Progenitor cell of endocrine pancreas (in vitro differentiated cells): ENCODE measurements around the gene NUAK1. TPM values are rescaled to one million over a fixed set of nuclear protein-coding genes. Genes with fewer than 3 reads are reported as not detected.

ENCODE experiments used
- DNase-seq: peaks from one replicate; pipeline ENCODE4 v3.0.0; 2021; ENCODE audit warnings: low spot score; ENCODE audit not compliant: unreplicated experiment
- H3K27ac Mint-ChIP-seq: 2 replicates; pipeline ENCODE4 v1.8.0; 2021; ENCODE audit warnings: mild to moderate bottlenecking, moderate library complexity, mixed read lengths
- H3K27me3 Mint-ChIP-seq: 2 replicates; pipeline ENCODE4 v1.8.0; 2021; ENCODE audit warnings: mixed read lengths
- H3K36me3 Mint-ChIP-seq: 2 replicates; pipeline ENCODE4 v1.8.0; 2022; ENCODE audit warnings: mixed read lengths; ENCODE audit not compliant: insufficient read depth
- H3K4me1 Mint-ChIP-seq: 2 replicates; pipeline ENCODE4 v1.8.0; 2021; ENCODE audit warnings: low read depth, mixed read lengths
- H3K4me3 Mint-ChIP-seq: 2 replicates; pipeline ENCODE4 v1.8.0; 2021; ENCODE audit warnings: low read depth, mild to moderate bottlenecking, moderate library complexity, mixed read lengths
- H3K9me3 Mint-ChIP-seq: 2 replicates; pipeline ENCODE4 v1.8.0; 2021; ENCODE audit warnings: low read depth, mixed read lengths
- CTCF ChIP-seq: fragments of 200-600 bp; sonication (generic); IDR thresholded peaks from one replicate; pipeline ENCODE4 v1.5.0; 2021; ENCODE audit warnings: antibody characterized with exemption, mild to moderate bottlenecking; ENCODE audit not compliant: unreplicated experiment
- total RNA-seq: library from RNA; stranded (reverse); gene quantifications from 2 replicates; pipeline ENCODE4 v1.2.1, GENCODE V29; 2021

The NUAK1 gene
- total RNA-seq, 1 donor from 2014 or later = 7.6 TPM

GRCh38 chr12:106135075-106135474 is 3.7 kb downstream of the NUAK1 start:
- no peaks in the 10 kb centered on the region for H3K9me3 Mint-ChIP-seq
- no peak overlapping the region for H3K4me3 Mint-ChIP-seq
- no peak overlapping the region for H3K27ac Mint-ChIP-seq
- peaks cover 8% of the 10 kb centered on the region for H3K27me3 Mint-ChIP-seq
- peaks cover 49% of the 10 kb centered on the region for H3K4me1 Mint-ChIP-seq
- no peak for DNase-seq
- H3K36me3 Mint-ChIP-seq = no peaks in the 10 kb centered on the region
- TF ChIP-seq CTCF = no peak

- no peak overlapping the region for H3K4me3 Mint-ChIP-seq
- no peak for DNase-seq
- H3K9me3 Mint-ChIP-seq = no peaks in the 10 kb centered on the region
- H3K36me3 Mint-ChIP-seq = no peaks in the 10 kb centered on the region
- TF ChIP-seq CTCF = no peak
- H3K27me3 Mint-ChIP-seq = peaks cover 8% of the 10 kb centered on the region
- H3K27ac Mint-ChIP-seq = no peak overlapping the region
- peaks cover 49% of the 10 kb centered on the region for H3K4me1 Mint-ChIP-seq
These were observed 4.3 kb downstream of the NUAK1 start for GRCh38 chr12:106134294-106134949.

GRCh38 chr12:106133136-106134087 is 5.3 kb downstream of the NUAK1 start:
- DNase-seq = no peak
- TF ChIP-seq CTCF = no peak
- peaks cover 54% of the 10 kb centered on the region for H3K4me1 Mint-ChIP-seq

GRCh38 chr12:106132175-106133135 is 6.3 kb downstream of the NUAK1 start:
- peak overlapping the region; percentile 82 for H3K27ac Mint-ChIP-seq
- H3K4me3 Mint-ChIP-seq = no peak overlapping the region
- peaks cover 8% of the 10 kb centered on the region for H3K27me3 Mint-ChIP-seq
- H3K4me1 Mint-ChIP-seq = peaks cover 54% of the 10 kb centered on the region
- no peaks in the 10 kb centered on the region for H3K9me3 Mint-ChIP-seq
- no peak for DNase-seq
- H3K36me3 Mint-ChIP-seq = no peaks in the 10 kb centered on the region
- TF ChIP-seq CTCF = no peak

More at GRCh38 chr12:106133136-106134087, 5.3 kb downstream of the NUAK1 start:
- Mint-ChIP-seq H3K27me3 (peaks cover 8% of the 10 kb centered on the region), H3K27ac (no peak overlapping the region), H3K4me3 (no peak overlapping the region), H3K36me3 (no peaks in the 10 kb centered on the region), H3K9me3 (no peaks in the 10 kb centered on the region)
